Bronchial epithelial cell (primary cell): Measurements from ENCODE around the gene CDK19. TPM values are rescaled to one million over a fixed set of nuclear protein-coding genes. Genes with fewer than 3 reads are reported as not detected.

Experiments used
- DNase-seq: peaks from one replicate; pipeline ENCODE4 v3.0.0-alpha.2; 2010; ENCODE audit warnings: low read depth
- FAIRE-seq: peaks from 2 replicates; lab custom pipeline; 2011; peaks lifted over from hg19 to GRCh38; lab: Jason Lieb, UNC
- H3K27me3 ChIP-seq: 2 replicates; pipeline ENCODE4 v1.5.1; 2011; ENCODE audit warnings: low read length; ENCODE audit not compliant: control insufficient read depth, insufficient read depth
- H3K36me3 ChIP-seq: 2 replicates; pipeline ENCODE4 v1.5.1; 2011; ENCODE audit warnings: low read length; ENCODE audit not compliant: control insufficient read depth, insufficient read depth
- H3K4me3 ChIP-seq: 2 replicates; pipeline ENCODE4 v1.5.1; 2011; ENCODE audit warnings: mild to moderate bottlenecking, low read depth, low read length, control low read depth
- total RNA-seq: library from RNA; depleted of rRNA; stranded (reverse); fragments of >200 nt; gene quantifications from 2 replicates; pipeline ENCODE4 v1.2.1, GENCODE V29; 2014
- TF ChIP-seq, protein P1 (sequence below): IDR thresholded peaks from 2 replicates; pipeline ENCODE4 v1.5.1; 2011; ENCODE audit warnings: mild to moderate bottlenecking, moderate library complexity, low read length, control low read depth, inconsistent platforms; ENCODE audit not compliant: insufficient read depth, severe bottlenecking

CDK19 gene
- total RNA-seq, 1 donor from 2014 or later = 6.1 TPM

DNA sequence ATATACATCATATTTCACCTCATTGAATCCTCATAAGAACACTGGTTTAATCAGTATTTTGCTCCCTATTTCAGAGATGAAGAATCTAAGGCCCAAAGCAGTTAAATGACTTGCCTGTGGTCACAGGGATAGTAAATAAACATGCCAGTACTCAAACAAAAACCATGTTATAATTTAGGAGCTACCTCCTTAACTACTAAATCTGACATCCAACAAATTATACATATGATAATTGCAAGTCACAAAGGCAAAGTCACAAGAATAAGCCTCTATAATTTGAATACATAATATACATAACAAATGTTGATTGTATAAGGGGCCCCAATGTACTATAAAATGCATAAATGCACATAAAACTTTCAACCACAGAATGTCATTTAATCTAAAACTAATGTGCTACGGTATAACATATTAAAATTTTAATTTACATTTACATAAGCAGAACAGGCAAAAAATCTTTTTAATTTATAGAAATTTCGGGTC is 181.5 kb downstream of the CDK19 start:
- Histone ChIP-seq H3K27me3 (no peaks in the 10 kb centered on the region), H3K4me3 (no peak overlapping the region), H3K36me3 (no peaks in the 10 kb centered on the region)
- TF ChIP-seq, protein P1, sequence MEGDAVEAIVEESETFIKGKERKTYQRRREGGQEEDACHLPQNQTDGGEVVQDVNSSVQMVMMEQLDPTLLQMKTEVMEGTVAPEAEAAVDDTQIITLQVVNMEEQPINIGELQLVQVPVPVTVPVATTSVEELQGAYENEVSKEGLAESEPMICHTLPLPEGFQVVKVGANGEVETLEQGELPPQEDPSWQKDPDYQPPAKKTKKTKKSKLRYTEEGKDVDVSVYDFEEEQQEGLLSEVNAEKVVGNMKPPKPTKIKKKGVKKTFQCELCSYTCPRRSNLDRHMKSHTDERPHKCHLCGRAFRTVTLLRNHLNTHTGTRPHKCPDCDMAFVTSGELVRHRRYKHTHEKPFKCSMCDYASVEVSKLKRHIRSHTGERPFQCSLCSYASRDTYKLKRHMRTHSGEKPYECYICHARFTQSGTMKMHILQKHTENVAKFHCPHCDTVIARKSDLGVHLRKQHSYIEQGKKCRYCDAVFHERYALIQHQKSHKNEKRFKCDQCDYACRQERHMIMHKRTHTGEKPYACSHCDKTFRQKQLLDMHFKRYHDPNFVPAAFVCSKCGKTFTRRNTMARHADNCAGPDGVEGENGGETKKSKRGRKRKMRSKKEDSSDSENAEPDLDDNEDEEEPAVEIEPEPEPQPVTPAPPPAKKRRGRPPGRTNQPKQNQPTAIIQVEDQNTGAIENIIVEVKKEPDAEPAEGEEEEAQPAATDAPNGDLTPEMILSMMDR = no peak
- DNase-seq (no peak), FAIRE-seq (no peak)

DNA sequence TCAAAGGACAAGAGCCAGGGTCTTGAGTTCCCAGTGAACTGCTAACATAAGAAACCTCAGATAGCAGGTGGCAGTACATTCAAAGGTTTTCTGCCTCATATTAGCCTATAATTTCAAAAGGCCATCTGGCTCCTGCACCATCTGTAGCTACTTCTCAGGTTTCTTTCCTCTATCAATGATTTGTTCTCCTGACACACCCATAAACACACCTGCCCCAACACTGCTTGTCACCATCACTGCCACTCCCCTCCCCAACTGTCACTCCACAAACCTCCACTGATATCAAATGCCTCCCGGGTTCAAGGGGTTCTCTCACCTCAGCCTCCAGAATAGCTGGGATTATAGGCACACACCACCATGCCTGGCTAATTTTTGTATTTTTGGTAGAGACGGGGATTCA is 186.1 kb downstream of the CDK19 start:
- no peaks in the 10 kb centered on the region for H3K36me3 ChIP-seq
- TF ChIP-seq, protein P1 = no peak
- DNase-seq = no peak
- no peak overlapping the region for H3K4me3 ChIP-seq
- no peak for FAIRE-seq
- H3K27me3 ChIP-seq = no peaks in the 10 kb centered on the region

DNA sequence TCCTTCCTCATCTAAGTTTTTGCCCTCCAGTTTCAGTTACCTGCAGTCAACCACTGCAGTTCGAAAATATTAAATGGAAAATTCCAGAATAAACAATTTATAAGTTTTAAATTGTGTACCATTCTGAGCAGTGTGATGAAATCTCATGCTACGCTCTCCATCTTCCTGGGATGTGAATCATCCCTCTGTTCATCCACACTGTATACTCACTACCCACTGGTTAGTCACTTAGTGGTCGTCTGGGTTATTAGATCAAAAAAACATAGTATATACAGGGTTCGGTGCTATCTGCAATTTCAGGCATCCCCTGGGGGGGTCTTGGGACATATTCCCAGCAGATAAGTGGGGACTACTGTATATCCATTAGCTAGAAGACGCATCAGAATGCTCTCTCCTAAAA is 186.9 kb downstream of the CDK19 start:
- FAIRE-seq = no peak
- DNase-seq = peak; percentile 79
- Histone ChIP-seq H3K27me3 (no peaks in the 10 kb centered on the region), H3K4me3 (no peak overlapping the region), H3K36me3 (no peaks in the 10 kb centered on the region)
- TF ChIP-seq, protein P1 = no peak

DNA sequence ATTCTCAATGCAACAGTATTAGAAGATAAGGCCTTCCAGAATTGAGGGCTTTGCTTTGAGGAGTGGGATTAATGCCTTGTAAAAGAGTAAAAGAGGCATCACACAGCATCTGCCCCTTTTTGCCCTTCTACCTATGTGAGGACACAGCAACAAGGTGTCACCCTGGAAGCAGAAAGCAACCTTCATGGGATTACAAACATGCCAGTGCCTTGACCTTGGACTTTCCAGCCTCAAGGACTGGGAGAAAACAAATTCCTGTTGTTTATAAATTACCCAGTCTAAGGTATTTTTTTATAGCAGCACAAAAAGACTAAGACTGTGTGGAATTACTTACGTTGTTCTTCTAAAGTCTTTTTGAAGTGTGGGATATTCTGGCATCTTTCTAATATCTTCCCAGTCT is 188.8 kb downstream of the CDK19 start:
- no peaks in the 10 kb centered on the region for H3K27me3 ChIP-seq
- DNase-seq = no peak
- no peaks in the 10 kb centered on the region for H3K36me3 ChIP-seq
- TF ChIP-seq, protein P1 = no peak
- no peak for FAIRE-seq
- H3K4me3 ChIP-seq = no peak overlapping the region

DNA sequence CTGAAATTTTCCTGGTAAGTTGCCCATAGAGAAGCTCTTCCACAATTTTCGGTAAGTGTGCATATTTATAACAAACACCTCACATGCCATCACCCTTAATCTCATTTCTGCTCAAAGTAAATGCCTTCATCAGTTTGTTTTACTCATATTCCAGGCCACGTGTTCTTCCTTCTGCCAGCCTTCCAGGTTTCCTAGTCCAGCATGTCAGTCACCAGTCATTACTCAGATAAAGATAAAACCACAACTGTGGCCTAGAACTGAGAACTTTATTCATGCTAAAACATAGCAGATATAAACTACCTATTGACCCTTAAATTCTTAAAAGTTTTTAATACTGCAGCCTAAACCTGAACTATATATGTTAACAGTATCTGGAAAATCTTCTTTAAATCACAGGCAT is 189.4 kb downstream of the CDK19 start:
- FAIRE-seq (no peak), DNase-seq (peak; percentile 84)
- TF ChIP-seq, protein P1 = no peak
- no peak overlapping the region for H3K4me3 ChIP-seq
- H3K27me3 ChIP-seq = no peaks in the 10 kb centered on the region
- H3K36me3 ChIP-seq = no peaks in the 10 kb centered on the region

DNA sequence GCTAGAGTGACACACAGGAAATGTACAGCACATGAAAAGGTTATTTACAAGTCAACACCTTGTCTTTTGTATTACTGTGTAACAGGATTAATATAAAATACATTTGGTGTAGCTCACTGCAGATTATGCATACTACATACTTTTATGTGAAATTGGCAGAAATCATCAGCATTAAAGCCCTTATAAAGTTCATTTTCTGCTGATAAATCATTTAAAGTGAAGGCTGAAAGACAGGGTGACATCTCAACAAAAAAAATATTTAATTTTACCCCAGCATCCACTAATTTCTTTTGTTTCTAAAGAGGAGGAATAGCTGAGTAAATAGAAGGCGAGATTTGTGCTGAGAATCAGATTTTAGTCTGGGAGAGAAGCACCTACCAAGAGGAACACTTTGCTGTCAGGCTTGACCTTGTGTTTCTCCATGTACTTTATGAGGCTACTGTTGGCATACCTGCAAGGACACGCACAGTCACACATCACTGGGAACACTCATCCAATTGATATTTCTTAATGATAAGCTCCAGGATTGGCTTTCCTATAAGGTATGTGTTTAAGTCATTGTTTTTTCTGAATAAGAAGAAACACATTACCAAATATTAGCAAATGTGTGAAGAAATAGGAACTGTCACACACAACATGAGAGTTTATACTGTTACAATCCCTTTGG is 192.2 kb downstream of the CDK19 start:
- H3K27me3 ChIP-seq = no peaks in the 10 kb centered on the region
- DNase-seq (peak; percentile 92), FAIRE-seq (no peak)
- H3K36me3 ChIP-seq = no peaks in the 10 kb centered on the region
- no peak overlapping the region for H3K4me3 ChIP-seq
- TF ChIP-seq, protein P1 = no peak
